GM12878 (cell line): ENCODE results near the gene YPEL4. TPM values are rescaled to one million over a fixed set of nuclear protein-coding genes. Genes with fewer than 3 reads are reported as not detected.
A peak's percentile ranks its signal among the peaks of the same experiment; 100 is the strongest.

Experiments
- ATAC-seq: fragments of 200-7000 bp; cut with Tn5 transposase; 3 replicates; pipeline ENCODE4 v1.9.1; 2020; ENCODE audit warnings: mild to moderate bottlenecking, moderate library complexity
- BruUV-seq: library from RNA; stranded (reverse); fragments of 400-500 nt; replicated peaks from 2 replicates; lab custom pipeline; 2021; lab: Mats Ljungman, UMichigan
- CTCF ChIA-PET: fragments of 300-600 bp; sonication (Branson Sonifier 250); formaldehyde crosslinking; extraction: SDS; loops from one replicate; lab custom pipeline; 2021; ENCODE audit warnings: inconsistent platforms; lab: Yijun Ruan, JAX
- POLR2A ChIA-PET: fragments of 350-600 bp; formaldehyde crosslinking; extraction: SDS; loops from one replicate; lab custom pipeline; 2021; ENCODE audit warnings: inconsistent platforms; lab: Charles Lee
- RAD21 ChIA-PET: fragments of 300-600 bp; sonication (Branson Sonifier 250); formaldehyde crosslinking; loops from one replicate; lab custom pipeline; 2023; ENCODE audit warnings: antibody characterized with exemption; ENCODE audit not compliant: unreplicated experiment; lab: Charles Lee
- SMC1A ChIA-PET: fragments of 300-600 bp; sonication (Branson Sonifier 250); formaldehyde crosslinking; loops from one replicate; lab custom pipeline; 2023; ENCODE audit not compliant: unreplicated experiment, uncharacterized antibody; lab: Charles Lee
- DNase-seq: peaks from one replicate; pipeline ENCODE4 v3.0.0-alpha.2; 2011; ENCODE audit warnings: low read depth, low spot score
- FAIRE-seq: peaks from 3 replicates; lab custom pipeline; 2011; peaks lifted over from hg19 to GRCh38; lab: Jason Lieb, UNC
- H2AFZ ChIP-seq: 2 replicates; pipeline ENCODE4 v1.6.0; 2011; ENCODE audit warnings: low read depth, low read length, control low read depth; ENCODE audit not compliant: control insufficient read depth
- H3K27ac ChIP-seq: 2 replicates; pipeline ENCODE4 v1.5.1; 2011; ENCODE audit warnings: control low read depth; ENCODE audit not compliant: control insufficient read depth, insufficient read depth
- H3K27me3 ChIP-seq, 2 experiments: replicated peaks in 1 of 2; 2 replicates each; pipeline versions ENCODE4 v1.6.0 to v1.6.1; 2011; ENCODE audit warnings: low read length in 1 of 2; ENCODE audit not compliant: control insufficient read depth in 2 of 2, insufficient read depth in 2 of 2
- H3K36me3 ChIP-seq, 2 experiments: 2 replicates each; pipeline ENCODE4 v1.5.1; 2011; ENCODE audit warnings: low read length in 1 of 2; ENCODE audit not compliant: control insufficient read depth in 2 of 2, insufficient read depth in 2 of 2
- H3K4me1 ChIP-seq: 2 replicates; pipeline ENCODE4 v1.6.1; 2011; ENCODE audit warnings: mild to moderate bottlenecking, low read length, moderate library complexity, mixed read lengths; ENCODE audit not compliant: control insufficient read depth, insufficient read depth
- H3K4me2 ChIP-seq: 2 replicates; pipeline ENCODE4 v1.6.0; 2011; ENCODE audit warnings: control low read depth; ENCODE audit not compliant: control insufficient read depth, insufficient read depth
- H3K4me3 ChIP-seq: fragments of 200-600 bp; sonication (generic); 2 replicates; pipeline ENCODE4 v1.5.1; 2016
- H3K79me2 ChIP-seq: 2 replicates; pipeline ENCODE4 v1.6.0; 2011; ENCODE audit warnings: low read length; ENCODE audit not compliant: control insufficient read depth, insufficient read depth
- H3K9ac ChIP-seq: 2 replicates; pipeline ENCODE4 v1.8.0; 2011; ENCODE audit warnings: low read length, control low read depth, mixed read lengths; ENCODE audit not compliant: control insufficient read depth, insufficient read depth
- H3K9me3 ChIP-seq: replicated peaks from 3 replicates; pipeline ENCODE4 v1.5.1; 2011; ENCODE audit warnings: mild to moderate bottlenecking, low read length; ENCODE audit not compliant: control insufficient read depth, insufficient read depth
- H4K20me1 ChIP-seq: 2 replicates; pipeline ENCODE4 v1.6.0; 2011; ENCODE audit not compliant: control insufficient read depth, insufficient read depth
- ATF3 ChIP-seq: IDR thresholded peaks from 2 replicates; pipeline ENCODE4 v1.6.1; 2011; ENCODE audit warnings: low read depth, mild to moderate bottlenecking, low read length, moderate library complexity, borderline replicate concordance; ENCODE audit errors: extremely low read depth
- CTCF ChIP-seq, 3 experiments: IDR thresholded peaks in 2 of 3; conservative IDR thresholded peaks in 1 of 3; 2 replicates each; pipeline ENCODE4 v1.5.1; 2011; ENCODE audit warnings: low read depth in 3 of 3, low read length in 3 of 3, mild to moderate bottlenecking in 3 of 3, control low read depth in 2 of 3, moderate library complexity in 2 of 3, inconsistent platforms in 1 of 3, mixed read lengths in 1 of 3; ENCODE audit not compliant: control insufficient read depth in 2 of 3, insufficient read depth in 1 of 3; ENCODE audit errors: extremely low read depth in 1 of 3
- EED ChIP-seq: sonication (generic); IDR thresholded peaks from 2 replicates; pipeline ENCODE4 v1.6.1; 2016; ENCODE audit warnings: antibody characterized with exemption, low read depth
- ESRRA ChIP-seq: IDR thresholded peaks from 2 replicates; pipeline ENCODE4 v1.6.1; 2012; ENCODE audit warnings: mild to moderate bottlenecking, low read length, improper control_type of control experiment
- FOXM1 ChIP-seq: IDR thresholded peaks from 2 replicates; pipeline ENCODE4 v1.6.1; 2012; ENCODE audit warnings: low read depth, mild to moderate bottlenecking, inconsistent platforms, low read length, moderate library complexity
- MEF2B ChIP-seq: fragments of 450-650 bp; IDR thresholded peaks from 2 replicates; pipeline ENCODE4 v1.6.1; 2018; ENCODE audit warnings: mild to moderate bottlenecking, moderate library complexity; ENCODE audit not compliant: partially characterized antibody, poor library complexity, severe bottlenecking
- RAD21 ChIP-seq: IDR thresholded peaks from 2 replicates; pipeline ENCODE4 v1.6.1; 2011; ENCODE audit warnings: mild to moderate bottlenecking, low read depth, low read length, moderate library complexity; ENCODE audit not compliant: insufficient read depth
- SMC3 ChIP-seq: IDR thresholded peaks from 2 replicates; pipeline ENCODE4 v1.6.1; 2011; ENCODE audit warnings: low read length, improper control_type of control experiment, borderline replicate concordance
- WGBS: methylation state at CpG from one replicate; pipeline ENCODE4 v1.1.6; 2016; ENCODE audit warnings: low lambda C conversion rate; ENCODE audit not compliant: insufficient replicate concordance, insufficient coverage; ENCODE audit errors: missing lambda C conversion rate; 5-methylcytosine and 5-hydroxymethylcytosine counted together
- in situ Hi-C: fragments of 300-500 bp; cut with MboI; formaldehyde crosslinking; loops from 9 replicates; pipeline ENCODE4 v1.14.3; 2018; ENCODE audit warnings: mixed read lengths
- intact Hi-C: fragments of 100-400 bp; cut with micrococcal nuclease; formaldehyde crosslinking; loops from one replicate; pipeline ENCODE4 v1.14.2; 2022; ENCODE audit not compliant: unreplicated experiment
- polyA plus RNA-seq, 11 experiments: library from polyadenylated mRNA; depleted of rRNA in 4 of 11; unstranded in 6 of 11; stranded (reverse) in 5 of 11; fragments of >200 nt; fragmentation: Nextera tagmentation in 4 of 11; fragmentation: Illumina TruSeq in 1 of 11; extraction: Ambion mirVana in 4 of 11; extraction: Trizol in 1 of 11; gene quantifications; 1 replicate in 1 of 11; 2 replicates in 10 of 11; pipeline versions ENCODE4 v1.2.1 to v1.2.3, GENCODE V29; 2011 to 2016; ENCODE audit warnings: inconsistent platforms in 2 of 11, missing spikeins in 2 of 11, low read depth in 1 of 11
- total RNA-seq, 4 experiments: library from RNA; depleted of rRNA in 3 of 4; stranded (reverse); fragments of >200 nt in 3 of 4; fragmentation: Illumina TruSeq in 1 of 4; extraction: Trizol in 1 of 4; gene quantifications; 2 replicates each; pipeline versions ENCODE4 v1.2.1 to v1.2.3, GENCODE V29; 2013 to 2021

The YPEL4 gene
- total and polyA plus RNA-seq, 10 of the 15 experiments (the other 5 are each of a cell fraction or from before 2014, with no cell fraction given): 0.07 to 0.50 (median 0.13) TPM; not detected in 5

GRCh38 chr11:57641011-57641807, 8.5 kb downstream of the YPEL4 start:
- Histone ChIP-seq H3K27ac (no peak overlapping the region), H3K4me3 (no peak overlapping the region), H2AFZ (no peak overlapping the region), H3K27me3 (no peaks in the 10 kb centered on the region; a peak in 2 of 4 replicates), H3K4me2 (no peak overlapping the region), H3K9me3 (no peaks in the 10 kb centered on the region), H3K9ac (no peak overlapping the region), H3K79me2 (no peaks in the 10 kb centered on the region), H3K4me1 (peaks cover 9% of the 10 kb centered on the region; the same call in 1 of the 2 replicates), H3K36me3 (no peaks in the 10 kb centered on the region), H4K20me1 (no peaks in the 10 kb centered on the region)
- in situ Hi-C loops (loop anchor here (5.0 kb wide), 3 partner anchors 74 to 294 kb away; partner anchors contain the start of gene UBE2L6), intact Hi-C loops (loop anchor here (1.0 kb wide), 2 partner anchors 73 to 296 kb away; no protein-coding TSS in a partner anchor)
- ATAC-seq (peak; percentile 48), DNase-seq (no peak), FAIRE-seq (no peak)
- ChIA-PET CTCF (interaction anchor here (0.6 to 13.9 kb wide), 44 partner anchors 9 to 882 kb away, joined by 3 to 319 read pairs (median 5); partner anchors contain the start of genes RTN4RL2, TIMM10 and UBE2L6), POLR2A (interaction anchor here (1.4 kb wide), 2 partner anchors 71 to 73 kb away, joined by 6 to 7 read pairs; no protein-coding TSS in a partner anchor), RAD21 (interaction anchor here (0.6 to 5.2 kb wide), 17 partner anchors 16 to 296 kb away, joined by 3 to 83 read pairs (median 4); partner anchors contain the start of genes SELENOH, SLC43A1 and UBE2L6), SMC1A (interaction anchor here (0.5 to 5.8 kb wide), 23 partner anchors 10 to 873 kb away, joined by 3 to 45 read pairs (median 5); partner anchors contain the start of genes SELENOH and UBE2L6)
- TF ChIP-seq CTCF (IDR thresholded peaks at IDR 0.05 in 2 of 3, conservative IDR thresholded peaks at IDR 0.05 in 1 of 3; ENCODE audit: control insufficient read depth in 2 of 3, extremely low read depth in 1 of 3, insufficient read depth in 1 of 3, low read depth in 3 of 3, low read length in 3 of 3): peak; percentile 54 to 72 (median 57); a peak in 5 of 6 replicates
- TF ChIP-seq FOXM1: no peak
- TF ChIP-seq MEF2B: no peak
- TF ChIP-seq SMC3: peak; percentile 78
- TF ChIP-seq RAD21: peak; percentile 66
- TF ChIP-seq EED: no peak
- TF ChIP-seq ESRRA: no peak
- 0 out of 2 replicates have a peak, but pooled peaks have one; percentile 10 for TF ChIP-seq ATF3
- no TSS peak for BruUV-seq
- WGBS: 38% methylated on average over 7 of the region's 7 CpGs
